HEK293 (cell line): ENCODE measurements around the gene AP3B2.

Source experiments
- CTCF ChIA-PET: fragments of 350-600 bp; formaldehyde crosslinking; extraction: SDS; loops from one replicate; lab custom pipeline; 2021; ENCODE audit warnings: antibody characterized with exemption; lab: Yijun Ruan, JAX
- POLR2A ChIA-PET: fragments of 300-600 bp; formaldehyde crosslinking; extraction: SDS; loops from one replicate; lab custom pipeline; 2020; ENCODE audit warnings: antibody characterized with exemption, inconsistent platforms; lab: Yijun Ruan, JAX
- H3K27ac ChIP-seq: fragments of 200-500 bp; sonication (Bioruptor generic); 2 replicates; pipeline ENCODE4 v1.5.1; 2014; ENCODE audit warnings: low read depth, low read length, control low read depth, inconsistent platforms; ENCODE audit errors: extremely low read depth
- H3K36me3 ChIP-seq, 2 experiments: fragments of 200-500 bp in 1 of 2; sonication (Bioruptor generic) in 1 of 2; 1 replicate in 1 of 2; 2 replicates in 1 of 2; pipeline ENCODE4 v1.5.1; 2014 to 2017; ENCODE audit warnings: inconsistent platforms in 2 of 2, low read length in 2 of 2; ENCODE audit not compliant: control insufficient read depth in 2 of 2, insufficient read depth in 1 of 2
- H3K4me1 ChIP-seq: fragments of 200-500 bp; sonication (Bioruptor generic); 2 replicates; pipeline ENCODE4 v1.5.1; 2014; ENCODE audit warnings: mild to moderate bottlenecking, low read length, inconsistent platforms; ENCODE audit not compliant: control insufficient read depth, insufficient read depth
- H3K4me3 ChIP-seq: 2 replicates; pipeline ENCODE4 v1.5.1; 2011; ENCODE audit warnings: low read depth, mild to moderate bottlenecking, control low read depth, low read length, moderate library complexity
- H3K9me3 ChIP-seq: fragments of 200-500 bp; sonication (Bioruptor generic); 2 replicates; pipeline ENCODE4 v1.5.1; 2014; ENCODE audit warnings: low read depth, low read length, inconsistent platforms; ENCODE audit not compliant: control insufficient read depth, insufficient read depth
- HOXA7 ChIP-seq: sonication (generic); formaldehyde crosslinking; IDR thresholded peaks from 2 replicates; pipeline ENCODE4 v1.8.1; 2022; ENCODE audit warnings: missing genetic modification reagents, borderline replicate concordance
- IKZF3 ChIP-seq: fragments of 450-650 bp; IDR thresholded peaks from 2 replicates; pipeline ENCODE4 v1.5.0; 2018; ENCODE audit warnings: missing biosample characterization, mild to moderate bottlenecking, missing genetic modification characterization, moderate library complexity
- OSR2 ChIP-seq: fragments of 450-650 bp; formaldehyde crosslinking; IDR thresholded peaks from 2 replicates; pipeline ENCODE4 v1.5.1; 2016; ENCODE audit warnings: missing biosample characterization, missing genetic modification characterization
- PRDM1 ChIP-seq: fragments of 450-650 bp; formaldehyde crosslinking; IDR thresholded peaks from 2 replicates; pipeline ENCODE4; 2016; ENCODE audit warnings: missing biosample characterization, missing genetic modification characterization
- SALL2 ChIP-seq: fragments of 450-650 bp; formaldehyde crosslinking; IDR thresholded peaks from 2 replicates; pipeline ENCODE4 v1.5.0; 2017; ENCODE audit warnings: missing biosample characterization, mild to moderate bottlenecking, missing genetic modification characterization, borderline replicate concordance
- SP3 ChIP-seq: fragments of 450-650 bp; formaldehyde crosslinking; IDR thresholded peaks from 2 replicates; pipeline ENCODE4 v1.5.1; 2016; ENCODE audit warnings: missing biosample characterization, missing genetic modification characterization
- SP7 ChIP-seq: fragments of 450-650 bp; formaldehyde crosslinking; IDR thresholded peaks from 2 replicates; pipeline ENCODE4 v1.5.1; 2016; ENCODE audit warnings: missing biosample characterization, missing genetic modification characterization
- TRIM28 ChIP-seq: IDR thresholded peaks from 2 replicates; pipeline ENCODE4 v1.6.1; 2011; ENCODE audit warnings: low read length, control low read depth, borderline replicate concordance
- WT1 ChIP-seq: fragments of 450-650 bp; formaldehyde crosslinking; IDR thresholded peaks from 2 replicates; pipeline ENCODE4 v1.5.1; 2016; ENCODE audit warnings: missing biosample characterization, missing genetic modification characterization
- ZBTB17 ChIP-seq: fragments of 450-650 bp; formaldehyde crosslinking; IDR thresholded peaks from 2 replicates; pipeline ENCODE4 v1.5.1; 2016; ENCODE audit warnings: missing biosample characterization, missing genetic modification characterization
- ZBTB20 ChIP-seq: fragments of 450-650 bp; formaldehyde crosslinking; IDR thresholded peaks from 2 replicates; pipeline ENCODE4 v1.5.1; 2016; ENCODE audit warnings: missing biosample characterization, missing genetic modification characterization
- ZBTB21 ChIP-seq: fragments of 450-650 bp; formaldehyde crosslinking; IDR thresholded peaks from 2 replicates; pipeline ENCODE4 v1.5.1; 2017; ENCODE audit warnings: missing biosample characterization, missing genetic modification characterization
- ZNF146 ChIP-seq: fragments of 450-650 bp; formaldehyde crosslinking; IDR thresholded peaks from 2 replicates; pipeline ENCODE4 v1.5.1; 2016; ENCODE audit warnings: missing biosample characterization, missing genetic modification characterization
- ZNF335 ChIP-seq: fragments of 450-650 bp; formaldehyde crosslinking; conservative IDR thresholded peaks from 2 replicates; pipeline ENCODE4 v1.5.1; 2016; ENCODE audit warnings: missing biosample characterization, missing genetic modification characterization
- ZNF366 ChIP-seq: fragments of 450-650 bp; formaldehyde crosslinking; conservative IDR thresholded peaks from 2 replicates; pipeline ENCODE4 v1.5.1; 2016; ENCODE audit warnings: missing biosample characterization, missing genetic modification characterization
- ZNF473 ChIP-seq: fragments of 450-650 bp; formaldehyde crosslinking; IDR thresholded peaks from 2 replicates; pipeline ENCODE4 v1.5.1; 2017; ENCODE audit warnings: missing biosample characterization, missing genetic modification characterization
- ZNF501 ChIP-seq: fragments of 450-650 bp; formaldehyde crosslinking; IDR thresholded peaks from 2 replicates; pipeline ENCODE4 v1.5.1; 2016; ENCODE audit warnings: missing biosample characterization, missing genetic modification characterization
- ZNF580 ChIP-seq: fragments of 450-650 bp; formaldehyde crosslinking; IDR thresholded peaks from 2 replicates; pipeline ENCODE4 v1.5.1; 2016; ENCODE audit warnings: missing biosample characterization, missing genetic modification characterization
- ZNF610 ChIP-seq: fragments of 450-650 bp; formaldehyde crosslinking; IDR thresholded peaks from 2 replicates; pipeline ENCODE4 v1.5.1; 2016; ENCODE audit warnings: missing biosample characterization, missing genetic modification characterization, borderline replicate concordance
- ZNF660 ChIP-seq: fragments of 450-650 bp; IDR thresholded peaks from 2 replicates; pipeline ENCODE4 v1.5.1; 2018; ENCODE audit warnings: missing biosample characterization, mild to moderate bottlenecking, missing genetic modification characterization
- ZNF692 ChIP-seq: fragments of 450-650 bp; formaldehyde crosslinking; IDR thresholded peaks from 2 replicates; pipeline ENCODE4 v1.5.1; 2016; ENCODE audit warnings: missing biosample characterization, missing genetic modification characterization
- ZNF76 ChIP-seq: fragments of 450-650 bp; formaldehyde crosslinking; IDR thresholded peaks from 2 replicates; pipeline ENCODE4; 2016; ENCODE audit warnings: low read depth, missing biosample characterization, missing genetic modification characterization, borderline replicate concordance
- ZNF777 ChIP-seq: fragments of 450-650 bp; formaldehyde crosslinking; IDR thresholded peaks from 2 replicates; pipeline ENCODE4 v1.5.1; 2017; ENCODE audit warnings: missing biosample characterization, missing genetic modification characterization, borderline replicate concordance
- ZNF791 ChIP-seq: fragments of 450-650 bp; formaldehyde crosslinking; IDR thresholded peaks from 2 replicates; pipeline ENCODE4 v1.5.1; 2016; ENCODE audit warnings: missing biosample characterization, missing genetic modification characterization
- ZSCAN30 ChIP-seq: fragments of 450-650 bp; IDR thresholded peaks from 2 replicates; pipeline ENCODE4 v1.5.1; 2018; ENCODE audit warnings: missing biosample characterization, mild to moderate bottlenecking, missing genetic modification characterization, moderate library complexity
- ZXDB ChIP-seq: fragments of 450-650 bp; formaldehyde crosslinking; IDR thresholded peaks from 2 replicates; pipeline ENCODE4 v1.5.1; 2016; ENCODE audit warnings: missing biosample characterization, missing genetic modification characterization

The AP3B2 gene

GRCh38 chr15:82749951-82750830, 40.5 kb upstream of the AP3B2 start (continued):
- TF ChIP-seq ZNF791 (tag by site-specific recombination) (no peak), IKZF3 (peak; percentile 71; the same call in 1 of the 2 replicates), ZNF610 (tag by site-specific recombination) (peak; percentile 28; the same call in 1 of the 2 replicates), ZBTB17 (peak; percentile 95), ZBTB20 (tag by site-specific recombination) (peak; percentile 62; the same call in 1 of the 2 replicates), ZNF692 (tag by site-specific recombination) (peak; percentile 43; the same call in 1 of the 2 replicates), TRIM28 (peak; percentile 62; the same call in 1 of the 2 replicates), ZNF146 (tag by site-specific recombination) (0 out of 2 replicates have a peak, but pooled peaks have one; percentile 2), SALL2 (tag by site-specific recombination) (no peak), ZNF76 (tag by site-specific recombination) (peak; percentile 72), ZNF580 (tag by site-specific recombination) (0 out of 2 replicates have a peak, but pooled peaks have one; percentile 5), ZNF777 (no peak), ZNF335 (tag by site-specific recombination) (peak; percentile 83), ZXDB (peak; percentile 71; the same call in 1 of the 2 replicates), ZNF660 (tag by site-specific recombination) (peak; percentile 77), ZSCAN30 (tag by site-specific recombination) (0 out of 2 replicates have a peak, but pooled peaks have one; percentile 29), SP3 (tag by site-specific recombination) (peak; percentile 65), SP7 (tag by site-specific recombination) (peak; percentile 49), ZBTB21 (tag by site-specific recombination) (0 out of 2 replicates have a peak, but pooled peaks have one; percentile 22), WT1 (tag by site-specific recombination) (peak; percentile 42; the same call in 1 of the 2 replicates), ZNF501 (tag by site-specific recombination) (peak; percentile 67), HOXA7 (CRISPR knock-in tag) (no peak), OSR2 (no peak), ZNF473 (tag by site-specific recombination) (no peak)

- POLR2A ChIA-PET = interaction anchor here (1.1 kb wide), 1 partner anchor 208 kb away, joined by 3 read pairs; the partner anchor contains the start of gene RPS17
- peaks cover 15 to 21% of the 10 kb centered on the region in 2 experiments; a peak in 2 of 3 replicates for H3K36me3 ChIP-seq
- CTCF ChIA-PET = interaction anchor here (0.7 kb wide), 1 partner anchor 98 kb away, joined by 3 read pairs; no protein-coding TSS in a partner anchor
- H3K27ac ChIP-seq = no peak overlapping the region
- no peaks in the 10 kb centered on the region for H3K9me3 ChIP-seq
- no peak overlapping the region for H3K4me3 ChIP-seq
- no peak for TF ChIP-seq ZNF366 (tag by site-specific recombination)
- TF ChIP-seq PRDM1 (tag by site-specific recombination) = peak; percentile 94
- no peaks in the 10 kb centered on the region for H3K4me1 ChIP-seq
Observed at GRCh38 chr15:82748315-82748714, 38.6 kb upstream of the AP3B2 start.
